Activated naive CD4-positive, alpha-beta T cell treated with anti-CD3 and anti-CD28 coated beads for 36 hours (primary cell): ENCODE results near the gene MARCHF4. TPM values are rescaled to one million over a fixed set of nuclear protein-coding genes. Genes with fewer than 3 reads are reported as not detected.
A peak's percentile ranks its signal among the peaks of the same experiment; 100 is the strongest.
"Not testable (repeated sequence)": the region's sequence is repeated elsewhere in the genome, so short reads cannot be mapped to it uniquely, and the experiment has no call there.

Source experiments
- CTCF ChIA-PET: fragments of 350-600 bp; sonication (Branson Sonifier 250); formaldehyde crosslinking; loops from one replicate; lab custom pipeline; 2021; ENCODE audit warnings: antibody characterized with exemption; lab: Charles Lee
- DNase-seq: peaks from one replicate; pipeline ENCODE4 v3.0.0-alpha.2; 2020
- H3K27ac Mint-ChIP-seq: one replicate; pipeline ENCODE4 v1.8.0; 2021; ENCODE audit warnings: mild to moderate bottlenecking, mixed read lengths
- H3K27me3 Mint-ChIP-seq: one replicate; pipeline ENCODE4 v1.8.0; 2021; ENCODE audit warnings: low read depth, mixed read lengths
- H3K36me3 Mint-ChIP-seq: one replicate; pipeline ENCODE4 v1.8.0; 2021; ENCODE audit warnings: low read depth, mixed read lengths
- H3K4me1 Mint-ChIP-seq: one replicate; pipeline ENCODE4 v1.8.0; 2021; ENCODE audit warnings: low read depth, mixed read lengths
- H3K4me3 Mint-ChIP-seq: one replicate; pipeline ENCODE4 v1.8.0; 2021; ENCODE audit warnings: mild to moderate bottlenecking, moderate library complexity, mixed read lengths
- H3K9me3 Mint-ChIP-seq: one replicate; pipeline ENCODE4 v1.8.0; 2021; ENCODE audit warnings: mixed read lengths
- intact Hi-C: fragments of 100-400 bp; cut with micrococcal nuclease; formaldehyde crosslinking; loops from one replicate; pipeline ENCODE4 v1.15.1; 2023
- total RNA-seq, 2 experiments: library from RNA; stranded (reverse); gene quantifications; one replicate each; pipeline ENCODE4 v1.2.3, GENCODE V29; 2021

The MARCHF4 gene
- total RNA-seq, 2 experiments from 2014 or later, result not detected

GRCh38 chr2:216388046-216388884 is 16.0 kb upstream of the MARCHF4 start:
- Mint-ChIP-seq H3K36me3 (no peaks in the 10 kb centered on the region), H3K27me3 (no peaks in the 10 kb centered on the region), H3K4me3 (no peak overlapping the region), H3K27ac (peak overlapping the region; percentile 71), H3K9me3 (no peaks in the 10 kb centered on the region), H3K4me1 (peaks cover 16% of the 10 kb centered on the region)
- CTCF ChIA-PET, result interaction anchor here (0.7 to 1.0 kb wide), 2 partner anchors 16 to 1496 kb away, joined by 3 read pairs; no protein-coding TSS in a partner anchor
- intact Hi-C loops, result loop anchor here (1.0 to 2.0 kb wide), 13 partner anchors 16 to 835 kb away; partner anchors contain the start of genes MARCHF4 and SMARCAL1
- DNase-seq, result peak; percentile 70

DNA sequence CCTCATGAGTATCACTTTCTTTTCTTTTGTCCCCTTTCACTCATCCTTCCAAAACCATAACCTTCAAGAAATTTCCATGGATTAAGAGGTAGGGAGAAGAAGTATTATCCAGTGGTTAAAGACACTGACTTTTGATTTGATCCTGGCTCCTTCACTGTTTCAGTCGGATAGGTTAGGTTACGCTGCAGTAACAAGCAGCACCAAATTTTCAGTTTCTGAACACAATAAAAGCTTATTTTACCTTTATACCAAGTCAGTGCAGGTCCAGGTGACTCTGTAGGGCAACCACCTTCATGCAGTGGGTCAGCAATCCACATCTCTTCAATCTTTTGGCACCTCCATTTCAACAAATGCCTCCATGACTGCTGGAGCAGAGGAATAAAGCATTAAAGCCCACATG is 15.0 kb upstream of the MARCHF4 start:
- CTCF ChIA-PET, result interaction anchor here (1.0 kb wide), 1 partner anchor 17 kb away, joined by 3 read pairs; no protein-coding TSS in a partner anchor
- Mint-ChIP-seq H3K36me3 (no peaks in the 10 kb centered on the region), H3K4me1 (peaks cover 16% of the 10 kb centered on the region), H3K27ac (no peak overlapping the region), H3K27me3 (no peaks in the 10 kb centered on the region), H3K4me3 (no peak overlapping the region), H3K9me3 (no peaks in the 10 kb centered on the region)
- intact Hi-C loops, result no loop called here
- no peak for DNase-seq

DNA sequence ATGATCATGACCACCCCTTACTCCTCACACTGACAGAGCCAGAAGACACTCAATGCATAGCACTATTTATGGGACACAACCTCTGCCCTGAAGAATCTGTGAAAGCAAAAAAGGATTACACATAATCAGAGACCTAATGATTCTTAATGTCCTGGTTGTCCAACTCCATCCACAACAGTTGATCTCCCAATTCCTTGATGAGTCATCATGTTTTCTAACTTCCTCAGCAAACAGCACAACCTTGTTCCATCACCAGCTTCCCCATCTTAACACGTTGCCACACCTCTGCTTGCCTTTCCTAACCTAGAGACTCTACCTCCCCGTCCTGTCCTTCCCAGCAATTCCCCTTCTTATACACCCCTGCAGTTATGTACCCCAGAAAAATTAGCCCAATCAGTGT is 13.2 kb upstream of the MARCHF4 start:
- Mint-ChIP-seq H3K9me3 (no peaks in the 10 kb centered on the region), H3K36me3 (no peaks in the 10 kb centered on the region), H3K27me3 (no peaks in the 10 kb centered on the region), H3K4me3 (no peak overlapping the region), H3K27ac (no peak overlapping the region), H3K4me1 (peaks cover 16% of the 10 kb centered on the region)
- intact Hi-C loops, result no loop called here
- CTCF ChIA-PET, result interaction anchor here (0.9 kb wide), 1 partner anchor 18 kb away, joined by 3 read pairs; no protein-coding TSS in a partner anchor
- DNase-seq, result no peak

- CTCF ChIA-PET, result interaction anchor here (1.0 kb wide), 1 partner anchor 15 kb away, joined by 3 read pairs; no protein-coding TSS in a partner anchor
- H3K27me3 Mint-ChIP-seq, H3K36me3 Mint-ChIP-seq, H3K4me3 Mint-ChIP-seq, intact Hi-C loops, H3K27ac Mint-ChIP-seq, DNase-seq, H3K9me3 Mint-ChIP-seq: not testable (repeated sequence)
- peaks cover 16% of the 10 kb centered on the region for H3K4me1 Mint-ChIP-seq
These were observed 12.1 kb upstream of the MARCHF4 start for GRCh38 chr2:216384409-216384808.

- Mint-ChIP-seq H3K4me3 (no peak overlapping the region), H3K4me1 (no peaks in the 10 kb centered on the region), H3K9me3 (no peaks in the 10 kb centered on the region), H3K27ac (no peak overlapping the region), H3K27me3 (no peaks in the 10 kb centered on the region), H3K36me3 (no peaks in the 10 kb centered on the region)
- DNase-seq, result no peak
- intact Hi-C loops, result no loop called here
- CTCF ChIA-PET, result interaction anchor here (1.7 kb wide), 1 partner anchor 25 kb away, joined by 5 read pairs; no protein-coding TSS in a partner anchor
These were observed 7.7 kb upstream of the MARCHF4 start for GRCh38 chr2:216379977-216380376.

- Mint-ChIP-seq H3K27ac (no peak overlapping the region), H3K36me3 (no peaks in the 10 kb centered on the region), H3K27me3 (peaks cover 23% of the 10 kb centered on the region), H3K9me3 (no peaks in the 10 kb centered on the region), H3K4me3 (no peak overlapping the region), H3K4me1 (peaks cover 15% of the 10 kb centered on the region)
- intact Hi-C loops, result no loop called here
- DNase-seq, result no peak
- CTCF ChIA-PET, result interaction anchor here (0.7 to 3.2 kb wide), 3 partner anchors 22 to 137 kb away, joined by 3 to 7 read pairs (median 4); no protein-coding TSS in a partner anchor
These were observed 3.0 kb upstream of the MARCHF4 start for GRCh38 chr2:216375286-216375685.

DNA sequence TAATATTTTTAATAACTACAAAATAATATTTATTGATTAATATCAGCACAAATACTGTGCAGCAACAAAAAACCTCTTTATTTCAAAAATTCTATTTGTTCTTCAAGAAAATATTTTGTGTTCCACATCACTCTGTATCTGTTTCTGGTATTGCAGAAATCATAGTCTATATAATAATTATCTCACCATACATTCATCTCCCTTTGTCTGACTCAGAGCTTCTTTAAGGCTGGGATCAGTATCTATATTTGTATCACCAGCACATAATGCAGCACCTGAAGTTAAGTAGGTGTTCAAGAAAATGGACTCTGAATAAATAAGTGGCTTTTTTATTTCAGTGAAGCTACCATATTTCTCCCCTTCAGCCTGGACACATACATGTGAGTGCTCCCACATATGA is 1.6 kb upstream of the MARCHF4 start:
- Mint-ChIP-seq H3K9me3 (no peaks in the 10 kb centered on the region), H3K27ac (no peak overlapping the region), H3K4me1 (peaks cover 15% of the 10 kb centered on the region), H3K27me3 (peaks cover 34% of the 10 kb centered on the region), H3K36me3 (no peaks in the 10 kb centered on the region), H3K4me3 (no peak overlapping the region)
- CTCF ChIA-PET, result no interaction called here
- DNase-seq, result no peak
- intact Hi-C loops, result loop anchor here (1.0 to 2.0 kb wide), 2 partner anchors 25 to 31 kb away; no protein-coding TSS in a partner anchor

- DNase-seq, result no peak
- Mint-ChIP-seq H3K36me3 (no peaks in the 10 kb centered on the region), H3K4me1 (peaks cover 15% of the 10 kb centered on the region), H3K27me3 (peaks cover 34% of the 10 kb centered on the region), H3K4me3 (no peak overlapping the region), H3K27ac (no peak overlapping the region), H3K9me3 (no peaks in the 10 kb centered on the region)
- intact Hi-C loops, result loop anchor here (1.0 to 2.0 kb wide), 3 partner anchors 15 to 32 kb away; no protein-coding TSS in a partner anchor
- CTCF ChIA-PET, result interaction anchor here (1.1 to 1.4 kb wide), 2 partner anchors 24 to 32 kb away, joined by 3 to 4 read pairs; no protein-coding TSS in a partner anchor
These were observed 543 bp upstream of the MARCHF4 start for GRCh38 chr2:216372761-216373291.

- CTCF ChIA-PET, result interaction anchor here (1.4 kb wide), 1 partner anchor 33 kb away, joined by 3 read pairs; no protein-coding TSS in a partner anchor
- H3K27ac Mint-ChIP-seq, result no peak overlapping the region
- intact Hi-C loops, result no loop called here
- no peaks in the 10 kb centered on the region for H3K9me3 Mint-ChIP-seq
- no peaks in the 10 kb centered on the region for H3K36me3 Mint-ChIP-seq
- H3K4me3 Mint-ChIP-seq, result no peak overlapping the region
- peaks cover 15% of the 10 kb centered on the region for H3K4me1 Mint-ChIP-seq
- DNase-seq, result no peak
- peaks cover 34% of the 10 kb centered on the region for H3K27me3 Mint-ChIP-seq
These were observed 1.1 kb downstream of the MARCHF4 start for GRCh38 chr2:216370961-216371712.

- peaks cover 34% of the 10 kb centered on the region for H3K27me3 Mint-ChIP-seq
- peaks cover 15% of the 10 kb centered on the region for H3K4me1 Mint-ChIP-seq
- H3K27ac Mint-ChIP-seq, result no peak overlapping the region
- intact Hi-C loops, result no loop called here
- H3K9me3 Mint-ChIP-seq, result no peaks in the 10 kb centered on the region
- DNase-seq, result no peak
- no peak overlapping the region for H3K4me3 Mint-ChIP-seq
- CTCF ChIA-PET, result interaction anchor here (0.5 kb wide), 1 partner anchor 129 kb away, joined by 3 read pairs; no protein-coding TSS in a partner anchor
- no peaks in the 10 kb centered on the region for H3K36me3 Mint-ChIP-seq
These were observed 2.5 kb downstream of the MARCHF4 start for GRCh38 chr2:216369821-216370220.

DNA sequence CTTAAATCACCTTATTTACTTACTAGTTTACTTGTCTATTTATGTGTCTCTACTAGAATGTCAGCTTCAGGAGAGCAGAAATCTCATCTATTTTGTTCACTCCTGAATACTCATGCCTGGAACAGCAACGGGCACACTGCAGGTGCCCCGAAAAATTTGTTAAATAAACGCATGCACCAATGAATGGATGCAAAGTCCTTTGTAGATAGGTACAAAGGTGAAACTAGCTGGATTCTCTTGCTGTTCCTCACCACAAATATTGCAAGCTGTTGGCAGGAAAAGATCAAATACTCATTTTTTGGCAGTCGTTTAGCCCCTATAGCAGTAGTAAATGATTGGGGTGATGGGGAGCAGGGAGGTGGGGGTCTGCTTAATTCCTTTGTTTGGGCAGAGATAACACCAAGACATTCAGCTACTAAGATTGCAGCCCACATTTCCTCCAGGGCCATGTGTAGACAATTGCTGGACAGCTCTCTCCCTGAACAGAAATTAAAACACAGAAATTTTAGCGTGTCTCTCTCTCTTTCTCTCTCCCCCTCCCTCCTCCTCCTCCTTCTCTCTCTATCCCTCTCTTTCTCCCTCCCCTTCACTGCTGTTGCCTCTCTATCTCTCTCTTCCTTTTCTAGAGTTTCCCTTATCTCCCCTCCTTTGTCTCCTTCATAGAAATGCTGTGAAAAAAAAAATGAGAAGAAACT is 5.4 kb downstream of the MARCHF4 start:
- no peak overlapping the region for H3K4me3 Mint-ChIP-seq
- no peak overlapping the region for H3K27ac Mint-ChIP-seq
- no peak for DNase-seq
- H3K9me3 Mint-ChIP-seq, result no peaks in the 10 kb centered on the region
- no peaks in the 10 kb centered on the region for H3K36me3 Mint-ChIP-seq
- intact Hi-C loops, result no loop called here
- H3K4me1 Mint-ChIP-seq, result peaks cover 7% of the 10 kb centered on the region
- CTCF ChIA-PET, result interaction anchor here (1.1 kb wide), 1 partner anchor 9 kb away, joined by 4 read pairs; no protein-coding TSS in a partner anchor
- peaks cover 19% of the 10 kb centered on the region for H3K27me3 Mint-ChIP-seq
